NCI-H2029 (cell line): Measurements from ENCODE around the gene AGAP6.
A peak's percentile ranks its signal among the peaks of the same experiment; 100 is the strongest.
"Not testable (repeated sequence)": the region's sequence is repeated elsewhere in the genome, so short reads cannot be mapped to it uniquely, and the experiment has no call there.

Experiments used
- DNase-seq: peaks from one replicate; lab custom pipeline; 2025; lab: John Stamatoyannopoulos, UW

AGAP6 gene

DNA sequence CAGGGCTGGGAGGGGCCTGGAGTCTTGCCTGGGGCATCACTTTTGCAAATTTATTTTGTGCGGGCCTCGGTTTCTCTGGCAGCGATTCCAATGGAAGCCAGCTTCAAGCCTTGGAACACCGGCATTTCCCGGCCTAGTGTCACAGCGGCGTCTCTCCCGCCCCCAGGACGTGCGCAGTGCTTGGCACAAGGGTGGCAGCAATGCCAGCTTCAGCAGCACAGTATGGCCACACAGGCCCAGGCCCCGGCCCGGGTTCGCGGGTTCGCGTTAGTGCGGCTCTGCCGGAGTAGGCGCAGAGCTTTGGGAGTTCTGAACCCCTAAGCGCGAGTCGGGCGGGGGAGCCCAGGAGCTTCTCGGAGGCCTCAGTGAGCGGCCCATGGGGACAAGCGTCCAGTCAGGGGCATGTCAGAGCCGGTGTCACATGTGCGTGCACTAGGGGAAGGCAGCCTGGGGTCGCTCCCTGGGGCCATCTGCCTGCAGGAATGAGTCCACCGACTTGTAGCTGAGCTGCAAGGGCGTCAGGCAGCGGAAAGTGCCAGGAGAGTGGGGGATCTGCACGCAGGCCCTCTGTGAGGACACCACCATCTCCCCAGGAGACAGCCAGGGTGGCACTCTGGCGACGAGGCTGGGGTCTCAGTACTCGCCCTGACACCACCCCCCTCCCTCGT is 36.6 kb downstream of the AGAP6 start:
- not testable (repeated sequence) for DNase-seq

GRCh38 chr10:50025627-50026026 is 37.4 kb downstream of the AGAP6 start:
- no peak for DNase-seq

DNA sequence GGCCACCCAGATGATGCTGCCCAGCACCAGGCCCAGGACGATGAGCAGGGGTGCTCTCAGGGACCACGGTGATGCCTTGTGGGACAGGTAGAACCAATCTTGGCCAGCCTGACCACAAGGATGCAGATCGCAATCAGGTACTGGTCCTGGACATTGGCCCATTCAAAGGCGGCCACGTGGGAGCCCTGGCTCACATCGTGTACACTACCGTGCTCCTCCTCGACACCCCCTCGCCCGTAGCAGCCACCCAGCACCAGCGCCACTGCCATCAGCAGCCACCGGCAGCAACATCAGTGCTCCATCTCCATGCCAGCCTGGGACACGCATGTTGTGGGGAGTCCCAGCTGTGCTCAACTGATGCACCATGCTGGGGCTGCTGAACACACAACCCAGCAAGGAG is 39.0 kb downstream of the AGAP6 start:
- DNase-seq, result no peak

- DNase-seq, result no peak
Measured at GRCh38 chr10:50033481-50033880, 45.3 kb downstream of the AGAP6 start.

DNA sequence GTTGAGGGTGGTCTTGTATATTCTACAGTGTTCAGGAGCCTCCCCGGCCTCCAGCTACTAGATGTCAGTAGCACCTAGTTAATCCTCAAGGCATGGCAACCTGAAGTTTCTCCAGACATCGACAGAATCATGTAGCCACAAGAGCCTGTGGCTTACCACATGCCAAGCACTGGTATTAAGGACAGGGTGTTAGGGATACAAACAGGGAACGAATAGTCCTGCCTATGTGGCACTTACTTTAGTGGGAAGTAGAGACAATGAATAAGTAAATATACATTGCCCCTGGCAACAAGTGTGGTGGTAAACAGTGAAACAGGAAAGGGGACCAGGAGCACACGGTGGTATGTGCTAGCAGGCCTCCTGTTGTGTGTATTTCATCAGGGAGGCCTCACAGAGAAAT is 47.1 kb downstream of the AGAP6 start:
- peak; percentile 4 for DNase-seq

- DNase-seq, result no peak
Measured at GRCh38 chr10:50044941-50045664, 56.9 kb downstream of the AGAP6 start.

GRCh38 chr10:50046457-50046856 is 58.3 kb downstream of the AGAP6 start:
- DNase-seq, result not testable (repeated sequence)

- DNase-seq, result not testable (repeated sequence)
Measured at GRCh38 chr10:50047594-50047993, 59.4 kb downstream of the AGAP6 start.

GRCh38 chr10:50051995-50052660 is 63.9 kb downstream of the AGAP6 start:
- DNase-seq, result not testable (repeated sequence)

DNA sequence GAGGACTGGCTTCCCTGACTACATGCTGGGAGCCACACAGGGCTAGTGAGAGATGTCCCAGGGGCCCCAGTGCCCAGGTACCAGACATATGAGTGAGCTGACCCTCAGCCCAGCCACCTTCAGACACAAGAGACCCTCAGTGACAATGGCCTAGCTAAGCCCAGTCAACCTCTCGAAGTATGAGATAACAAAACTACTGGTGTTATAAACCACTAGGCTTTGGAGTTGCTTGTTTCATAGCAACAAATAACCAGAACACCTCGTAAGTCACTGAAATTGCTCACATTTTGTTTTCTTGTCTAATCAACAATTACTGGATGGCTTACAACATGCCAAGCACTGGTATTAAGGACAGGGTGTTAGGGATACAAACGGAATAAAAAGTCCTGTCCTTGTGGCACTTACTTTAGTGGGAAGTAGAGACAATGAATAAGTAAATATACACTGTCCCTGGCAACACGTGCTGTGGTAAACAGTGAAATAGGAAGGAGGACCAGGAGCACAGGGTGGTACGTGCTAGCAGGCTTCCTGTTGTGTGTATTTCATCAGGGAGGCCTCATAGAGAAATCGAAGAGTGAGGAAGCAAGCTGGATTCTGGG is 64.7 kb downstream of the AGAP6 start:
- DNase-seq, result not testable (repeated sequence)

GRCh38 chr10:50055494-50056292 is 67.5 kb downstream of the AGAP6 start:
- not testable (repeated sequence) for DNase-seq

- DNase-seq, result not testable (repeated sequence)
Measured at GRCh38 chr10:50056654-50057053, 68.4 kb downstream of the AGAP6 start.

- not testable (repeated sequence) for DNase-seq
Measured at GRCh38 chr10:50058727-50059126, 70.5 kb downstream of the AGAP6 start.

DNA sequence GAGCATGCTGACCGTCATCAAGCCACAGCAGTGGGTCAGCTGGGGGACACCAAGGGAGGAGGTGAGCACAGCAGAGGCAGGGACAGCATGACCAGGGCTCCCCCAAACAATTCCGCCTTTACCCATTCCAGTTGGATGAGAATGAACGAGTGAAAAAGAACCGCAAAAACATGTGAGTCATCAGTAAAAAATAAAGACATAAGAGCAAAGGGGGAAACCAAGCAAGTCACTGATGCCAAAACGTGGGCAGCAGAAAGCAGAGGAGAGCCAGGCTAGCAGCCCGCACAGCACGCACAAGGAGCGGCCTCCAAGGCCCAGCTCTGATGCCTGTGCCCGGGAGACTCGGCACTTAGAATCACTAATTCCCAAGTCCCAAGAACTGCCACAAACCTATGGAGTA is 71.7 kb downstream of the AGAP6 start:
- DNase-seq, result not testable (repeated sequence)
